Stimulated activated naive CD8-positive, alpha-beta T cell treated with anti-CD3 and anti-CD28 coated beads, Interleukin-15, Interleukin-2, amounts not matched to agents 100 ng/mL and 50 ng/mL, for 24 hours (primary cell): ENCODE results near the gene FZD2.
"Not testable (repeated sequence)": the region's sequence is repeated elsewhere in the genome, so short reads cannot be mapped to it uniquely, and the experiment has no call there.

Experiments used
- H3K27ac Mint-ChIP-seq: one replicate; pipeline ENCODE4 v1.8.0; 2021; ENCODE audit warnings: mild to moderate bottlenecking, mixed read lengths
- H3K27me3 Mint-ChIP-seq: one replicate; pipeline ENCODE4 v1.8.0; 2021; ENCODE audit warnings: mixed read lengths
- H3K36me3 Mint-ChIP-seq: one replicate; pipeline ENCODE4 v1.8.0; 2021; ENCODE audit warnings: low read depth, mixed read lengths
- H3K4me1 Mint-ChIP-seq: one replicate; pipeline ENCODE4 v1.8.0; 2021; ENCODE audit warnings: low read depth, mixed read lengths
- H3K4me3 Mint-ChIP-seq: one replicate; pipeline ENCODE4 v1.8.0; 2021; ENCODE audit warnings: mild to moderate bottlenecking, mixed read lengths
- H3K9me3 Mint-ChIP-seq: one replicate; pipeline ENCODE4 v1.8.0; 2021; ENCODE audit warnings: mixed read lengths

Gene FZD2

DNA sequence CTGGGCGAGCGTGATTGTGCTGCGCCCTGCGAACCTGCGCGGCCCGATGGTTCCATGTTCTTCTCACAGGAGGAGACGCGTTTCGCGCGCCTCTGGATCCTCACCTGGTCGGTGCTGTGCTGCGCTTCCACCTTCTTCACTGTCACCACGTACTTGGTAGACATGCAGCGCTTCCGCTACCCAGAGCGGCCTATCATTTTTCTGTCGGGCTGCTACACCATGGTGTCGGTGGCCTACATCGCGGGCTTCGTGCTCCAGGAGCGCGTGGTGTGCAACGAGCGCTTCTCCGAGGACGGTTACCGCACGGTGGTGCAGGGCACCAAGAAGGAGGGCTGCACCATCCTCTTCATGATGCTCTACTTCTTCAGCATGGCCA lies 1.0 kb downstream of the FZD2 start:
- peaks cover 59% of the 10 kb centered on the region for H3K27me3 Mint-ChIP-seq
- H3K4me1 Mint-ChIP-seq, result peaks cover 23% of the 10 kb centered on the region
- H3K36me3 Mint-ChIP-seq, result no peaks in the 10 kb centered on the region
- peak overlapping the region; percentile 67 for H3K4me3 Mint-ChIP-seq
- no peaks in the 10 kb centered on the region for H3K9me3 Mint-ChIP-seq
- no peak overlapping the region for H3K27ac Mint-ChIP-seq

DNA sequence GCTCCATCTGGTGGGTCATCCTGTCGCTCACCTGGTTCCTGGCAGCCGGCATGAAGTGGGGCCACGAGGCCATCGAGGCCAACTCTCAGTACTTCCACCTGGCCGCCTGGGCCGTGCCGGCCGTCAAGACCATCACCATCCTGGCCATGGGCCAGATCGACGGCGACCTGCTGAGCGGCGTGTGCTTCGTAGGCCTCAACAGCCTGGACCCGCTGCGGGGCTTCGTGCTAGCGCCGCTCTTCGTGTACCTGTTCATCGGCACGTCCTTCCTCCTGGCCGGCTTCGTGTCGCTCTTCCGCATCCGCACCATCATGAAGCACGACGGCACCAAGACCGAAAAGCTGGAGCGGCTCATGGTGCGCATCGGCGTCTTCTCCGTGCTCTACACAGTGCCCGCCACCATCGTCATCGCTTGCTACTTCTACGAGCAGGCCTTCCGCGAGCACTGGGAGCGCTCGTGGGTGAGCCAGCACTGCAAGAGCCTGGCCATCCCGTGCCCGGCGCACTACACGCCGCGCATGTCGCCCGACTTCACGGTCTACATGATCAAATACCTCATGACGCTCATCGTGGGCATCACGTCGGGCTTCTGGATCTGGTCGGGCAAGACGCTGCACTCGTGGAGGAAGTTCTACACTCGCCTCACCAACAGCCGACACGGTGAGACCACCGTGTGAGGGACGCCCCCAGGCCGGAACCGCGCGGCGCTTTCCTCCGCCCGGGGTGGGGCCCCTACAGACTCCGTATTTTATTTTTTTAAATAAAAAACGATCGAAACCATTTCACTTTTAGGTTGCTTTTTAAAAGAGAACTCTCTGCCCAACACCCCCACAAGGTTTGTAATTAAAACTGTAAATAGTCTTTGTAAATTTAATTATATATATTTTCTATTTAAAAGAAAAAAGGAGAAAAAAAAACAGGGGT lies 1.7 kb downstream of the FZD2 start:
- H3K4me1 Mint-ChIP-seq, result peaks cover 23% of the 10 kb centered on the region
- no peaks in the 10 kb centered on the region for H3K9me3 Mint-ChIP-seq
- peaks cover 59% of the 10 kb centered on the region for H3K27me3 Mint-ChIP-seq
- H3K4me3 Mint-ChIP-seq, result peak overlapping the region; percentile 67
- H3K36me3 Mint-ChIP-seq, result no peaks in the 10 kb centered on the region
- no peak overlapping the region for H3K27ac Mint-ChIP-seq

DNA sequence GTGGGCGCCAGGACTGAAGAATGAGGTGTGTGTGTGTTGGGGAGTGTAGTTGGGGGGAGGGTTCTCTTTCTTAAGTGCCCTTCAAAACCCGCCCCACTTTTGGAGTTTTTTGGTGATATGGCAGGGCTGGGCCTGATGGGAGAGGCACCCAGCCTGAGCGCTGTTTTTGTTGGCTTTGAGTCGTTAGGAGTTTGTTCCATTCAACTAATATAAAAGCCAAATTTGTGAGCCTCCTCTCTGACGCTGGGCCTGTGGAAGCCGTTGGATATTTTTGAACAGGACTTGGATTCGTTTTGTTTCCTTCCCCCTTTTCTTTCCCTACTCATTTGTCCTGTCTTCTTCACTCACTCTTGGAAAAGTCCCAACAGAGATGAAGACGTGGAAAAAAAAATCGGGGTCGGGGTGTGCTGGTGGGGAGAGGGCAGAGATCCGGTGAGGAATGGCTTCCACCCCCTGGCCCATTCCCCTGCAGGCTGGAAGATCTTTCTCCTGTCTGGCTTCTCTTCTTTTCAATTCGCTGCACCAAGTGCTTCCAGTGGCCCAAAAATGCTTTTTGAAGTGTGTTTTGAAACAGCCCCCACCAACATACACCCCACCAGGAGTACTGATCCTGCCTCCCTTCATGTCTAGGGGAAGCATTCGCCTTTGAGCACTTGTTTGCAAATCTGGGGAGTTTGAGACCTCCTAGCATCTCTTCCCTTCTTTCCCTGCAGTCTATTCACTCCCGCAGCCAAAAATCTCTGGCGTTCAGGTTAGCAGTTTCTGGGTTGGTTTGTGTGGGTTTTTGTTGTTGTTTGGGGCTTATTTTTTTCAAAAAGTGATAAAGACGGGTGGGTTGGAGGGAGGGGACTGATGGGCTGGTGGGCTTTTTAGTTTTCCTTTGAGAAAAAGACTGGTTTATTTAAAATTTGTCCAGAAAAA lies 2.6 kb downstream of the FZD2 start:
- Mint-ChIP-seq H3K4me3 (no peak overlapping the region), H3K4me1 (peaks cover 23% of the 10 kb centered on the region), H3K36me3 (no peaks in the 10 kb centered on the region), H3K9me3 (no peaks in the 10 kb centered on the region), H3K27me3 (peaks cover 59% of the 10 kb centered on the region), H3K27ac (no peak overlapping the region)

DNA sequence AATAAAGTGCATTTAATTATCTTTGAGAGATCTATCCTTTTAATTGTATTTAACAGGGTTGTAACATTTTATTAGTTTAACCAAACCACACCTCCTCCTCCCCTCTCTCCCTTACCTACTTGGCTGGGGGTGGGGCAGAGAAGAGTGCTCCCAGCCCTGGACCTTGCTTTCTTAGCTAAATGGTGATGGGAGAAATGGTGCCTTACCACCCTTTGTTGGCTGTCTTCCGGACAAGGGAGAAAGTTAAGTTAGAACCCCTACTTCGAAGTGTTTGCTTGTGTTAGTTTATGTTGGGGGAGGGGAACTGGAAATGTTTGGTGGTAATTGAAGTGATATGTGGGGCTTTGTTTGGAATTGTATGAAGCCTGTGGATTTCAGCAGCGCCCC lies 3.9 kb downstream of the FZD2 start:
- H3K36me3 Mint-ChIP-seq, result no peaks in the 10 kb centered on the region
- peaks cover 4% of the 10 kb centered on the region for H3K9me3 Mint-ChIP-seq
- no peak overlapping the region for H3K27ac Mint-ChIP-seq
- peaks cover 23% of the 10 kb centered on the region for H3K4me1 Mint-ChIP-seq
- no peak overlapping the region for H3K4me3 Mint-ChIP-seq
- H3K27me3 Mint-ChIP-seq, result peaks cover 54% of the 10 kb centered on the region

DNA sequence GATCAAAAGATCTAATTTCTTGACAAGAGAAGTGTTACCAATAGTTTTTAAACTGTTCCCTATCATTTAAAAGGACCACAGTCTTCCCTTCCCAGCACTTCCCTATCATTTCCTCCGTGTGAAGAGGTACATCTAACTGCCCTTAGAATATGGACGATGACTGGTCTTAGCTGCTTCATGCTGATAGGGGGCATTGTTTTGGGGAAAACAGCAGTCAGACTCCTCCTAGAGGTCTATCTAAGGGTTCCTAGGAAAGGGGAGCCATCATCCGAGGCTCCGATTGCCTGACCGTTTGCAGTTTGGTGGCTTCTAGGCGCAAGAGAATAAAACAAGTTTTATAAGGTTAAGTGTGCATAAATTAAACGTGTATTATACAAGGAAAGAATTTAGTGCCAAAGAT lies 7.1 kb downstream of the FZD2 start:
- H3K36me3 Mint-ChIP-seq, result no peaks in the 10 kb centered on the region
- H3K4me3 Mint-ChIP-seq, result no peak overlapping the region
- peaks cover 4% of the 10 kb centered on the region for H3K9me3 Mint-ChIP-seq
- H3K27ac Mint-ChIP-seq, result no peak overlapping the region
- H3K4me1 Mint-ChIP-seq, result peaks cover 3% of the 10 kb centered on the region
- peaks cover 29% of the 10 kb centered on the region for H3K27me3 Mint-ChIP-seq

DNA sequence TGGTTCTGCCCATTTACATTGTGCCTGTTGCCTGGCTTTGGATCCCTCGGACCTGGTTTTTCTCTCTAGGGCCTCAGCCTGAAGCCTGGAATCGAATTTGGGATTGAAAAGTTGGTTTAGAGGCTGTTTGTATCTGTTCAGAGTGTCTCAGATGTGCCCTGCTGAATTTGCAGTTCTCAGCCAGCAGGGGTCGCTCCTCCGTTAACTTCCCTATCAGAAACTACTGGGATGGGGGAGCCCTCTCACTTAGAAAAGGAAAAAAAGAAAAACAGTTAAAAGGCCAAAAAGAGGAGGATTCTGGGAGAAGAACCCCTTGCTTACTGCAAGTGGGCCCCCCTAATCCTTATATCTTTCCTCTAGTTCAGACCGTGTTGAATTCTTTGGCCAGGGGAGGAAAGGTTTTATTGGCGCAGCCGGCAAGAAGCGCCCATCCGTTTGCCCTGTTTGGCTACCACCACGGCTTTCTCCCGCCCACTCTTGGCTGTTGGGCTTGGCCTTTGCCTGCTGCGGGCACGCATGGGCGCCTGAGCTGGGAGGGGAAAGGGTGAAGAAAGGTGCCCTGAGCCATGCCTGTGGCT lies 8.7 kb downstream of the FZD2 start:
- peaks cover 14% of the 10 kb centered on the region for H3K27me3 Mint-ChIP-seq
- H3K4me3 Mint-ChIP-seq, result no peak overlapping the region
- H3K36me3 Mint-ChIP-seq, result no peaks in the 10 kb centered on the region
- H3K27ac Mint-ChIP-seq, result no peak overlapping the region
- peaks cover 3% of the 10 kb centered on the region for H3K4me1 Mint-ChIP-seq
- peaks cover 4% of the 10 kb centered on the region for H3K9me3 Mint-ChIP-seq

DNA sequence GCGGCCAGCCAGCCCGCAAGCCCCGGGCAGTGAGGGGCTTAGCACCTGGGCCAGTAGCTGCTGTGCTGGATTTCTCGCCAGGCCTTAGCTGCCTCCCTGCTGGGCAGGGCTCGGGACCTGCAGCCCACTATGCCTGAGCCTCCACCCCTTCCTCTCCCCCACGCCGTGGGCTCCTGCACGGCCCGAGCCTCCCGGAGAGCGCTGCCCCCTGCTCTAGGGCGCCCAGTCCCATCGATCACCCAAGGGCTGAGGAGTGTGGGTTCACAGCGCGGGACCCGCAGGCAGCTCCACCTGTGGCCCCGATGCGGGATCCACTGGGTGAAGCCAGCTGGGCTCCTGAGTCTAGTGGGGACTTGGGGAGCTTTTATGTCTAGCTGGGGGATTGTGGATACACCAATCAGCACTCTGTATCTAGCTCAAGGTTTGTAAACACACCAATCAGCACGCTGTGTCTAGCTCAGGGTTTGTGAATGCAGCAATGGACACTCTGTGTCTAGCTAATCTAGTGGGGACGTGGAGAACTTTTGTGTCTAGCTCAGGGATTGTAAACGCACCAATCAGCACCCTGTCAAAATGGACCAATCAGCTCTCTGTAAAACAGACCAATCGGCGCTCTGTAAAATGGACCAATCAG lies 11.1 kb downstream of the FZD2 start:
- not testable (repeated sequence) for H3K36me3 Mint-ChIP-seq, H3K9me3 Mint-ChIP-seq, H3K4me1 Mint-ChIP-seq, H3K27me3 Mint-ChIP-seq, H3K27ac Mint-ChIP-seq
- H3K4me3 Mint-ChIP-seq, result peak overlapping the region; percentile 55

DNA sequence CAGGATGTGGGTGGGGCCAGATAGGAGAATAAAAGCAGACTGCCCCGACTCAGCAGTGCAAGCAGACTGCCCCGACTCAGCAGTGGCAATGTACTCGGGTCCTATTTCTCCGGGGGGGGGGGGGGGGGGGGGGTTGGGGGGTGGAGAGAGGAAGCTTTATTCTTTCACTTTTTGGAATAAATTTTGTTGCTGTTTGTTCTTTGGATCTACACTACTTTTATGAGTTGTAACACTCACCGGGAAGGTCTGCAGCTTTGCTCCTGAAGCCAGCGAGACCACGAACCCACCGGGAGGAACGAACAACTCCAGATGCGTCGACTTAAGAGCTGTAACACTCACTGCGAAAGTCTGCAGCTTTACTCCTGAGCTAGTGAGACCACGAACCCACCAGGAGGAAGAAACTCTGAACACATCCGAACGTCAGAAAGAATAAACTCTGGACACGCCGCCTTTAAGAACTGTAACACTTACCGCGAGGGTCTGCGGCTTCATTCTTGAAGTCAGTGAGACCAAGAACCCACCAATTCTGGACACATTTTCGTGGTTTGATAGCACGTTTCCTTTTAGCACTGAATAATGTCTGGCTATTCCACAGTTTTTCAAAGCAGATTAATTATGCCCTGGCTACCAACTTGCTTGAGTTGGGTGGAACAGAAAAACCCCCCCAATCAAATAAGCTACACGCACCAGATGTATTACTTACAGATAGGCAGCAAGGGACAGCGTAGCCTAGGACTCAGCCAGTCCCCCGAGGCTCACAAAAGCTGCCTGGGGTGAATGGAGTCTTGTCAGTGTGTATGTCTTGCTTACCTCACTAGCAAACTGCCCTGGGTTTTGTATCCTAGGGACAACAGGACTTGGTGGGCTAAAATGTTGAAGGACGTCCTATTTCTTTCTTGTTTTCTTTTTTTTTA lies 11.9 kb downstream of the FZD2 start:
- peak overlapping the region; percentile 40 for H3K27ac Mint-ChIP-seq
- H3K36me3 Mint-ChIP-seq, result no peaks in the 10 kb centered on the region
- H3K9me3 Mint-ChIP-seq, result peaks cover 4% of the 10 kb centered on the region
- peaks cover 3% of the 10 kb centered on the region for H3K4me1 Mint-ChIP-seq
- peaks cover 7% of the 10 kb centered on the region for H3K27me3 Mint-ChIP-seq
- H3K4me3 Mint-ChIP-seq, result peak overlapping the region; percentile 55

DNA sequence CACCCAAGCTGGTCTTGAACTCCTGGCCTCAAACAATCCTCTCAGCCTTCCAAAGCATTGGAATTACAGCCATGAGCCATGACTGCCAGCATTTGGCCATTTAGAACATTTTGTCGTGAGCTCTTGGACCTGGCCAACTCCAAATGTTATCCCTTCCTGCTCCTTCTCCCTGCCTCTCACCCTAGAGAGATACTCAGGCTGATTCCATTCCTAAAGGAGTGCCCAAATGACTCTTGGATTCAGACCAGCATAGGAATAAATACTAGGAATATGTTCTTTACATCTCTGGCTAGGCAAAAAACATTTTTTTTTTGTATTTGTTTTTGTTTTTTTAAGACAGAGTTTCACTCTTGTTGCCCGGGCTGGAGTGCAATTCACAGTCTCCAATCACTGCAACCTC lies 15.5 kb downstream of the FZD2 start:
- Mint-ChIP-seq H3K9me3 (no peaks in the 10 kb centered on the region), H3K27ac (no peak overlapping the region)

DNA sequence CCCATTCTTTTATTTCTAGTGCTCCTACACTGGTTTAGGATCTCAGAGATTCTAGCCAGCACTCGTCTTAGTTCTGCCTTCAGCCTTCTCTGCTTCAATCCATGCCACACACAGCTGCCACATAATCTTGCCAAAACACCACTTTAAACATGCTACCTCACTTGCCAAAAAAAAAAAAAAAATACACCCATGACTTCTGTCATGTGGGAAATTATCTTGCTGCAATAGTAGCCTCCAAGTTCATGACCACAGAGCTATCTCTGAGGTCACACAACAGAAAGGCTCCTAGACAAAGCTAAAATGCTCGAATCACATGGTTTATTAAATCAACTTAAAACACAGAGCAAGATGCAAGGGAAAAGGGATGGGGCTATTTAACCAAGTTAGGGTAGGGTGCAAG lies 18.1 kb downstream of the FZD2 start:
- H3K27me3 Mint-ChIP-seq, result peaks cover 20% of the 10 kb centered on the region
- no peak overlapping the region for H3K27ac Mint-ChIP-seq
- H3K36me3 Mint-ChIP-seq, result no peaks in the 10 kb centered on the region
- no peaks in the 10 kb centered on the region for H3K4me1 Mint-ChIP-seq
- no peak overlapping the region for H3K4me3 Mint-ChIP-seq
- no peaks in the 10 kb centered on the region for H3K9me3 Mint-ChIP-seq

More for the DNA sequence above, 15.5 kb downstream of the FZD2 start:
- Mint-ChIP-seq H3K36me3 (no peaks in the 10 kb centered on the region), H3K4me3 (no peak overlapping the region), H3K4me1 (peaks cover 3% of the 10 kb centered on the region), H3K27me3 (peaks cover 7% of the 10 kb centered on the region)

DNA sequence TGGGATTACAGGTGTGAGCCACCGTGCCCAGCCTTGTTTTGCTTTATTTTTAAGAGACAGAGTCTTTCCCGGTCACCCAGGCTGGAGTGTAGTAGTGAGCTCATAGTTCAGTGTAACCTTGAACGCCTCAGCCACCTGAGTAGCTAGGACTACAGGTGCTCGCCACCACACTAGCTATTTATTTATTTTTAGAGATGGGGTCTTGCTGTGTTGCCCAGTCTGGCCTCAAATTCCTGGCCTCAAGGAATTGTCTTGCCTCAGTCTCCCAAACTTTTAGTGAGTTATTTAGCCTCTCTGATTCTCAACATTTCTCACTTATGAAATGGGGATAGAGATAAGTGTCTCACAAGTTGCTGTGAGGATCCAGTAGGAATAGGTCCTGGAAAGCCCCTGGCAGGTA lies 21.7 kb downstream of the FZD2 start:
- no peak overlapping the region for H3K4me3 Mint-ChIP-seq
- no peak overlapping the region for H3K27ac Mint-ChIP-seq
- H3K27me3 Mint-ChIP-seq, result peaks cover 25% of the 10 kb centered on the region
- H3K9me3 Mint-ChIP-seq, result no peaks in the 10 kb centered on the region
- no peaks in the 10 kb centered on the region for H3K4me1 Mint-ChIP-seq
- H3K36me3 Mint-ChIP-seq, result no peaks in the 10 kb centered on the region

DNA sequence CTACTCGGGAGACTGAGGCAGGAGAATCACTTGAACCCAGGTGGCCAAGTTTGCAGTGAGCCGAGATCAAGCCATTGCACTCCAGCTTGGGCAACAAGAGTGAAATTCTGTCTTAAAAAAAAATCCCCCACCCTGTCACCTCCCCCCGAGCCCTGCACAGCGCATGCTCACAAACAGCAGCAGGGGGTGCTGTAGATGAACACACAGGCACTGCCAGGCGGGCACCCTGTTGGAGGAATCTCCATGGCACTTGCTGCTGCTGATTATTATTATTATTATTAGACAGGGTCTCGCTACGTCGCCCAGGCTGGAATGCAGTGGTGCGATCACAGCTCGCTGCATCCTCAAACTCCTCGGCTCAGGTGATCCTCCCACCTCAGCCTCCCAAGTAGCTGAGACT lies 24.6 kb downstream of the FZD2 start:
- no peaks in the 10 kb centered on the region for H3K36me3 Mint-ChIP-seq
- H3K9me3 Mint-ChIP-seq, result no peaks in the 10 kb centered on the region
- no peak overlapping the region for H3K27ac Mint-ChIP-seq
- H3K4me3 Mint-ChIP-seq, result no peak overlapping the region
- H3K4me1 Mint-ChIP-seq, result no peaks in the 10 kb centered on the region
- H3K27me3 Mint-ChIP-seq, result peaks cover 25% of the 10 kb centered on the region

DNA sequence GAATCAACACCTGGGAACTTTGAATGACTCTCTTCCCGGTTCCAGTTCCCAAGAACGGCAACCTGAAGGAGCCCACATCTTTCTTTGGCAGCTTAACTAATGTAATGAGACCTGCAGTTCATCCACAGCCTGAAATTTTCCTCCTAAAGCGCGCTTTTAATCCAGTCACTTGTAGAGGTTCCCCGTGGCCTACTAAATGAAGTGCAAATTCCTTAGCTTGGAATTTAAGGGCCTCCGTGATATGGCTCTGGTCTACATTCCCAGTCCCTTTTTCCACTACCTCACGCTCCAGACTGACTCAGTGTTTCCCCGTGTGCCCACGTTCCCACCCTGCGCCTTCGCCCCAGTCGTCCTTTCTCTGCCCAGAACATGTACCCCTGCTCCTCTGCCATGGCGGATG lies 27.2 kb downstream of the FZD2 start:
- H3K27me3 Mint-ChIP-seq, result peaks cover 13% of the 10 kb centered on the region
- H3K9me3 Mint-ChIP-seq, result no peaks in the 10 kb centered on the region
- H3K27ac Mint-ChIP-seq, result no peak overlapping the region
- no peaks in the 10 kb centered on the region for H3K36me3 Mint-ChIP-seq
- no peak overlapping the region for H3K4me3 Mint-ChIP-seq
- no peaks in the 10 kb centered on the region for H3K4me1 Mint-ChIP-seq

DNA sequence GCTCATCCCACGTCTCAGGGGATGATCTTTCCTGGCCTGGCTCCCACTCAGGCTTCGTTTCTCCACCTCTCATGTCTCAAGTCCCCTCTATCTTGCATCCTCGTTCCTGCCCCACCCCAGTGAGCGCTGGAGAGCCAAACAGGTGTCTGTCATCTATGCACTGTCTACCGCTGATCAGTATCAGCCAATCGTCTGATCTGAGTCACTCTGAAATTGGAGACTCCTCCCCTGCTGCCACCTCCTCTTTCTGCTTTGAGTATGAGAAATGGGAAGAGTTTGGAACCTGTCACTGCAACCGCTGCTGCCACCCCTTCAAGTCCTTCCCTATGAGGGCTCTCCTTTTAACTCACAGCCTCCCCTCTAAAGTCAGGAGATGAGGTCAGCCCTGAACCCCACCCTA lies 28.0 kb downstream of the FZD2 start:
- no peak overlapping the region for H3K27ac Mint-ChIP-seq
- H3K4me1 Mint-ChIP-seq, result no peaks in the 10 kb centered on the region

More for the DNA sequence above, 28.0 kb downstream of the FZD2 start:
- Mint-ChIP-seq H3K27me3 (peaks cover 8% of the 10 kb centered on the region), H3K4me3 (no peak overlapping the region), H3K36me3 (no peaks in the 10 kb centered on the region), H3K9me3 (no peaks in the 10 kb centered on the region)
